Measurements from ENCODE around the gene MORC1.
A peak's percentile ranks its signal among the peaks of the same experiment; 100 is the strongest.

Gene MORC1

GRCh38 chr3:109071350-109072142 is 46.4 kb downstream of the MORC1 start:
- H3K4me1 Mint-ChIP-seq = peaks cover 8% of the 10 kb centered on the region
- DNase-seq (ENCODE audit: low spot score in 2 of 2) (no peak), ATAC-seq (no peak)
- H3K27ac Mint-ChIP-seq = no peak overlapping the region
- H3K4me3 Mint-ChIP-seq = no peak overlapping the region
- no peaks in the 10 kb centered on the region for H3K36me3 Mint-ChIP-seq
- no peaks in the 10 kb centered on the region for H3K9me3 Mint-ChIP-seq

GRCh38 chr3:109070211-109070610 is 47.7 kb downstream of the MORC1 start:
- peaks cover 8% of the 10 kb centered on the region for H3K4me1 Mint-ChIP-seq
- ATAC-seq (no peak), DNase-seq (ENCODE audit: low spot score in 2 of 2) (no peak)
- no peak overlapping the region for H3K4me3 Mint-ChIP-seq
- no peaks in the 10 kb centered on the region for H3K36me3 Mint-ChIP-seq
- H3K9me3 Mint-ChIP-seq = no peaks in the 10 kb centered on the region
- no peak overlapping the region for H3K27ac Mint-ChIP-seq

- no peaks in the 10 kb centered on the region for H3K9me3 Mint-ChIP-seq
- H3K27ac Mint-ChIP-seq = no peak overlapping the region
- H3K4me3 Mint-ChIP-seq = no peak overlapping the region
- ATAC-seq (no peak), DNase-seq (ENCODE audit: low spot score in 2 of 2) (no peak)
- H3K4me1 Mint-ChIP-seq = peaks cover under 1% of the 10 kb centered on the region
- no peaks in the 10 kb centered on the region for H3K36me3 Mint-ChIP-seq
Measured at GRCh38 chr3:109066864-109067263, 51.1 kb downstream of the MORC1 start.

GRCh38 chr3:109059264-109059663 is 58.7 kb downstream of the MORC1 start:
- DNase-seq (ENCODE audit: low spot score in 2 of 2) (no peak), ATAC-seq (no peak)
- Mint-ChIP-seq H3K4me3 (no peak overlapping the region), H3K27ac (no peak overlapping the region), H3K36me3 (no peaks in the 10 kb centered on the region), H3K9me3 (no peaks in the 10 kb centered on the region), H3K4me1 (no peaks in the 10 kb centered on the region)

- Mint-ChIP-seq H3K27ac (no peak overlapping the region), H3K4me3 (no peak overlapping the region), H3K36me3 (no peaks in the 10 kb centered on the region), H3K4me1 (no peaks in the 10 kb centered on the region), H3K9me3 (no peaks in the 10 kb centered on the region)
- DNase-seq (ENCODE audit: low spot score in 2 of 2) (no peak), ATAC-seq (no peak)
Measured at GRCh38 chr3:109057616-109058015, 60.3 kb downstream of the MORC1 start.

- Mint-ChIP-seq H3K4me3 (no peak overlapping the region), H3K36me3 (no peaks in the 10 kb centered on the region), H3K9me3 (no peaks in the 10 kb centered on the region), H3K4me1 (no peaks in the 10 kb centered on the region), H3K27ac (no peak overlapping the region)
- ATAC-seq (no peak), DNase-seq (ENCODE audit: low spot score in 2 of 2) (no peak)
Measured at GRCh38 chr3:109057056-109057455, 60.9 kb downstream of the MORC1 start.

GRCh38 chr3:109050591-109051167 is 67.3 kb downstream of the MORC1 start:
- H3K36me3 Mint-ChIP-seq = no peaks in the 10 kb centered on the region
- no peak overlapping the region for H3K27ac Mint-ChIP-seq
- H3K4me1 Mint-ChIP-seq = no peaks in the 10 kb centered on the region
- ATAC-seq = no peak
- DNase-seq (ENCODE audit: low spot score in 2 of 2) = no peak
- H3K4me3 Mint-ChIP-seq = no peak overlapping the region
- no peaks in the 10 kb centered on the region for H3K9me3 Mint-ChIP-seq

GRCh38 chr3:109047366-109047765 is 70.6 kb downstream of the MORC1 start:
- Mint-ChIP-seq H3K9me3 (no peaks in the 10 kb centered on the region), H3K36me3 (no peaks in the 10 kb centered on the region), H3K27ac (no peak overlapping the region), H3K4me1 (no peaks in the 10 kb centered on the region), H3K4me3 (no peak overlapping the region)
- ATAC-seq = no peak
- DNase-seq (ENCODE audit: low spot score in 2 of 2) = no peak

- no peaks in the 10 kb centered on the region for H3K9me3 Mint-ChIP-seq
- H3K36me3 Mint-ChIP-seq = no peaks in the 10 kb centered on the region
- H3K4me1 Mint-ChIP-seq = no peaks in the 10 kb centered on the region
- H3K27ac Mint-ChIP-seq = no peak overlapping the region
- no peak for DNase-seq (ENCODE audit: low spot score in 2 of 2)
- no peak overlapping the region for H3K4me3 Mint-ChIP-seq
- ATAC-seq = no peak
Measured at GRCh38 chr3:109045271-109046040, 72.5 kb downstream of the MORC1 start.

- Mint-ChIP-seq H3K9me3 (no peaks in the 10 kb centered on the region), H3K36me3 (no peaks in the 10 kb centered on the region), H3K4me3 (no peak overlapping the region), H3K27ac (no peak overlapping the region), H3K4me1 (no peaks in the 10 kb centered on the region)
- DNase-seq (ENCODE audit: low spot score in 2 of 2) = no peak
- ATAC-seq = no peak
Measured at GRCh38 chr3:109035082-109035481, 82.9 kb downstream of the MORC1 start.

GRCh38 chr3:109033000-109033660 is 84.8 kb downstream of the MORC1 start:
- DNase-seq (ENCODE audit: low spot score in 2 of 2) = no peak

GRCh38 chr3:109028753-109029152 is 89.2 kb downstream of the MORC1 start:
- no peaks in the 10 kb centered on the region for H3K4me1 Mint-ChIP-seq
- H3K27ac Mint-ChIP-seq = no peak overlapping the region
- DNase-seq (ENCODE audit: low spot score in 2 of 2) (no peak), ATAC-seq (no peak)
- no peaks in the 10 kb centered on the region for H3K36me3 Mint-ChIP-seq
- H3K4me3 Mint-ChIP-seq = no peak overlapping the region
- H3K9me3 Mint-ChIP-seq = no peaks in the 10 kb centered on the region

More at GRCh38 chr3:109033000-109033660, 84.8 kb downstream of the MORC1 start:
- Mint-ChIP-seq H3K4me3 (no peak overlapping the region), H3K4me1 (no peaks in the 10 kb centered on the region), H3K9me3 (no peaks in the 10 kb centered on the region), H3K36me3 (no peaks in the 10 kb centered on the region), H3K27ac (no peak overlapping the region)
- ATAC-seq = no peak

- Mint-ChIP-seq H3K4me3 (no peak overlapping the region), H3K9me3 (no peaks in the 10 kb centered on the region), H3K4me1 (no peaks in the 10 kb centered on the region), H3K27ac (no peak overlapping the region), H3K36me3 (no peaks in the 10 kb centered on the region)
- ATAC-seq (no peak), DNase-seq (ENCODE audit: low spot score in 2 of 2) (no peak)
Measured at GRCh38 chr3:109026821-109027220, 91.1 kb downstream of the MORC1 start.

- Mint-ChIP-seq H3K4me1 (no peaks in the 10 kb centered on the region), H3K9me3 (no peaks in the 10 kb centered on the region), H3K4me3 (no peak overlapping the region), H3K36me3 (no peaks in the 10 kb centered on the region), H3K27ac (no peak overlapping the region)
- ATAC-seq = no peak
- DNase-seq (ENCODE audit: low spot score in 2 of 2) = no peak
Measured at GRCh38 chr3:109025896-109026295, 92.0 kb downstream of the MORC1 start.

- Mint-ChIP-seq H3K4me1 (no peaks in the 10 kb centered on the region), H3K36me3 (no peaks in the 10 kb centered on the region), H3K4me3 (no peak overlapping the region), H3K9me3 (no peaks in the 10 kb centered on the region), H3K27ac (no peak overlapping the region)
- ATAC-seq (peak; percentile 47), DNase-seq (ENCODE audit: low spot score in 2 of 2) (peak in 1 of 2 donors; percentile 49)
Measured at GRCh38 chr3:109023656-109024254, 94.2 kb downstream of the MORC1 start.

Data from stimulated activated effector memory CD8-positive, alpha-beta T cell treated with anti-CD3 and anti-CD28 coated beads, Interleukin-12 subunit alpha, Interleukin-12 subunit beta, amount 100 ng/mL, for 72 hours (primary cell).